GM19467 (cell line): Measurements from ENCODE around the gene ATP13A4.

Experiments
- ATAC-seq: cut with Tn5 transposase; IDR thresholded peaks from one replicate; pipeline ENCODE4 v1.9.1; 2021; ENCODE audit warnings: mild to moderate bottlenecking, moderate library complexity; ENCODE audit not compliant: unreplicated experiment

The ATP13A4 gene

GRCh38 chr3:193498215-193498614, 56.5 kb downstream of the ATP13A4 start:
- ATAC-seq = no peak

- no peak for ATAC-seq
These were observed 58.0 kb downstream of the ATP13A4 start for GRCh38 chr3:193496658-193497057.

GRCh38 chr3:193491026-193491425, 63.7 kb downstream of the ATP13A4 start:
- ATAC-seq = no peak

- no peak for ATAC-seq
These were observed 64.1 kb downstream of the ATP13A4 start for GRCh38 chr3:193490580-193490979.

GRCh38 chr3:193489949-193490348, 64.7 kb downstream of the ATP13A4 start:
- ATAC-seq = no peak

GRCh38 chr3:193488741-193489140, 66.0 kb downstream of the ATP13A4 start:
- no peak for ATAC-seq

GRCh38 chr3:193483988-193484539, 70.6 kb downstream of the ATP13A4 start:
- no peak for ATAC-seq

- ATAC-seq = no peak
These were observed 73.3 kb downstream of the ATP13A4 start for GRCh38 chr3:193481436-193481835.

GRCh38 chr3:193474446-193474845, 80.2 kb downstream of the ATP13A4 start:
- no peak for ATAC-seq

GRCh38 chr3:193470710-193471109, 84.0 kb downstream of the ATP13A4 start:
- no peak for ATAC-seq

GRCh38 chr3:193465992-193466608, 88.6 kb downstream of the ATP13A4 start:
- no peak for ATAC-seq

GRCh38 chr3:193464889-193465288, 89.8 kb downstream of the ATP13A4 start:
- no peak for ATAC-seq

GRCh38 chr3:193457526-193457925, 97.2 kb downstream of the ATP13A4 start:
- ATAC-seq = no peak

GRCh38 chr3:193452338-193452737, 102.4 kb downstream of the ATP13A4 start:
- no peak for ATAC-seq

- ATAC-seq = no peak
These were observed 102.8 kb downstream of the ATP13A4 start for GRCh38 chr3:193451902-193452301.

GRCh38 chr3:193446965-193447602, 107.6 kb downstream of the ATP13A4 start:
- no peak for ATAC-seq

GRCh38 chr3:193439423-193439822, 115.3 kb downstream of the ATP13A4 start:
- ATAC-seq = no peak

- no peak for ATAC-seq
These were observed 135.9 kb downstream of the ATP13A4 start for GRCh38 chr3:193418576-193419373.

GRCh38 chr3:193416629-193417028, 138.1 kb downstream of the ATP13A4 start:
- no peak for ATAC-seq

- no peak for ATAC-seq
These were observed 147.0 kb downstream of the ATP13A4 start for GRCh38 chr3:193407688-193408087.

- ATAC-seq = no peak
These were observed 147.6 kb downstream of the ATP13A4 start for GRCh38 chr3:193407112-193407511.

- no peak for ATAC-seq
These were observed 151.4 kb downstream of the ATP13A4 start for GRCh38 chr3:193403307-193403706.
